Esophagus squamous epithelium (tissue), 5 donors: Measurements from ENCODE around the gene PBX4. TPM values are rescaled to one million over a fixed set of nuclear protein-coding genes. Genes with fewer than 3 reads are reported as not detected.

Source experiments
- DNase-seq: peaks from one replicate; lab custom pipeline; 2025; lab: John Stamatoyannopoulos, UW
- H3K27ac ChIP-seq, 4 donors: fragments of 200-600 bp; sonication (generic); one replicate each; pipeline ENCODE4 v1.5.1; 2016 to 2019; ENCODE audit warnings: mild to moderate bottlenecking in 1 of 4
- H3K27me3 ChIP-seq, 4 donors: fragments of 200-600 bp; sonication (generic); 1 replicate in 3 of 4; 2 replicates in 1 of 4; pipeline versions ENCODE4 v1.5.1 to v1.6.0; 2017 to 2021; ENCODE audit warnings: antibody characterized with exemption in 1 of 4
- H3K36me3 ChIP-seq, 3 donors: fragments of 200-600 bp; sonication (generic); one replicate each; pipeline ENCODE4 v1.5.1; 2016 to 2019
- H3K4me1 ChIP-seq, 3 donors: fragments of 200-600 bp; sonication (generic); one replicate each; pipeline ENCODE4 v1.5.1; 2017 to 2019
- H3K4me3 ChIP-seq, 4 donors: fragments of 200-600 bp; sonication (generic); 1 replicate in 3 of 4; 2 replicates in 1 of 4; pipeline ENCODE4 v1.5.1; 2016 to 2019; ENCODE audit warnings: mild to moderate bottlenecking in 2 of 4, moderate library complexity in 1 of 4
- H3K9me3 ChIP-seq, 3 donors: fragments of 200-600 bp; sonication (generic); one replicate each; pipeline ENCODE4 v1.5.1; 2016 to 2019
- POLR2A ChIP-seq, 4 donors: fragments of 450-650 bp; IDR thresholded peaks; one replicate each; pipeline ENCODE4 v1.6.1; 2017; ENCODE audit warnings: antibody characterized with exemption in 4 of 4, mild to moderate bottlenecking in 4 of 4, moderate library complexity in 3 of 4
- WGBS, 2 donors: methylation state at CpG; one replicate each; pipeline ENCODE4 v1.1.5; 2018; 5-methylcytosine and 5-hydroxymethylcytosine counted together
- intact Hi-C: fragments of 100-400 bp; cut with DNase I; formaldehyde crosslinking; loops from one replicate; pipeline ENCODE4 v1.15.0; 2022
- total RNA-seq, 4 donors: library from RNA; depleted of rRNA; stranded (reverse); fragments of >200 nt; gene quantifications; one replicate each; pipeline ENCODE4 v1.1.0, GENCODE V29; 2016
- TF ChIP-seq, protein P1 (sequence below), 6 experiments: fragments of 450-650 bp in 4 of 6; fragments of 200-600 bp in 2 of 6; sonication (generic) in 2 of 6; IDR thresholded peaks; one replicate each; pipeline ENCODE4 v1.5.1; 2016 to 2019; ENCODE audit warnings: antibody characterized with exemption in 6 of 6, mild to moderate bottlenecking in 4 of 6, moderate library complexity in 4 of 6
- donor health status: DM: yes; HTN: yes; CAD: no.

The PBX4 gene
- total RNA-seq, 4 donors from 2014 or later: 0.61 to 1.9 (median 1.7) TPM

DNA sequence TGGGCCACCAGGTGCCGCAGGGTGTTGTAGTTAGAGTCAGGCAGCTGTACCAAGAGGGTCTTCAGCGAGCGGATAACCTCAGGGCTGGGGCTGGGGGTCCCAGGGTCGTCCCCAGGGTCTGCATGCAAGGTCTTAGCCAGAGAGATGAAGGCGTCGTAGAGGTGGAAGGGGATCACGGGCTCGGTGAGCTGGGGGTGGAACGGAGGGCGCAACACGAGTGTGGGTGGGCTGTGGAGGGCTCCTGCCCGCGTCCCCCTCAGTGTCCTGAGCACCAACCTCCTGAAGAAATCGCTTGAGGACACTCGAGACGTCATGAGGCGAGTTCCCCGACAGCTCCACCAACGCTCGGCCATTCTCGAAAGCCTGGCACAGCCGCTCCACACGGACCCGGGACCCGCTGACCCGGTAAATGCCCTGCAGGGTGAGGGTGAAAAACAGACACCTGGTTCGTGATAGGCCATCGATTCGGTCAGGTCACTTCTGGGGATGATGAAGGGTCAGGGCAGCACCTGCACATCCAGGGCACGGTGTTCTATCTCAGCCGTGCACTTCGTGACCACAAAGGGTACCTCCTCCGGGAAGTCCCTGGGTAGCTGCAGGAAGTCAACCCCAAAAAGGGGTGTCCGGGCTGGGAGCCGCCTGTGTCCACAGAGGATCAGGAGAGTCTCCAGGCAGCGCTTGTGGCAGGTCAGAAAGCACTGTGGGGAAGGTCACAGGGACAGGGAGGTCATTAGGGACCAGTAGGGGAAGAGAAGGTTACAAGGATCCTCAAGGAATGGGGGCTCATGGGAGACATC is 16.2 kb upstream of the PBX4 start:
- no peak overlapping the region for H3K4me3 ChIP-seq
- no peaks in the 10 kb centered on the region for H3K9me3 ChIP-seq
- no peaks in the 10 kb centered on the region for H3K27me3 ChIP-seq
- 88 to 91% methylated on average over 14 to 18 of the region's 36 CpGs for WGBS, 2 donors
- DNase-seq: no peak
- no peaks in the 10 kb centered on the region for H3K4me1 ChIP-seq
- peaks cover 6 to 80% (median 21%) of the 10 kb centered on the region in 3 donors for H3K36me3 ChIP-seq
- no peak overlapping the region for H3K27ac ChIP-seq
- TF ChIP-seq POLR2A (IDR thresholded peaks at IDR 0.05): no peak
- TF ChIP-seq, protein P1, sequence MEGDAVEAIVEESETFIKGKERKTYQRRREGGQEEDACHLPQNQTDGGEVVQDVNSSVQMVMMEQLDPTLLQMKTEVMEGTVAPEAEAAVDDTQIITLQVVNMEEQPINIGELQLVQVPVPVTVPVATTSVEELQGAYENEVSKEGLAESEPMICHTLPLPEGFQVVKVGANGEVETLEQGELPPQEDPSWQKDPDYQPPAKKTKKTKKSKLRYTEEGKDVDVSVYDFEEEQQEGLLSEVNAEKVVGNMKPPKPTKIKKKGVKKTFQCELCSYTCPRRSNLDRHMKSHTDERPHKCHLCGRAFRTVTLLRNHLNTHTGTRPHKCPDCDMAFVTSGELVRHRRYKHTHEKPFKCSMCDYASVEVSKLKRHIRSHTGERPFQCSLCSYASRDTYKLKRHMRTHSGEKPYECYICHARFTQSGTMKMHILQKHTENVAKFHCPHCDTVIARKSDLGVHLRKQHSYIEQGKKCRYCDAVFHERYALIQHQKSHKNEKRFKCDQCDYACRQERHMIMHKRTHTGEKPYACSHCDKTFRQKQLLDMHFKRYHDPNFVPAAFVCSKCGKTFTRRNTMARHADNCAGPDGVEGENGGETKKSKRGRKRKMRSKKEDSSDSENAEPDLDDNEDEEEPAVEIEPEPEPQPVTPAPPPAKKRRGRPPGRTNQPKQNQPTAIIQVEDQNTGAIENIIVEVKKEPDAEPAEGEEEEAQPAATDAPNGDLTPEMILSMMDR (IDR thresholded peaks at IDR 0.05): no peak
- intact Hi-C loops: no loop called here

DNA sequence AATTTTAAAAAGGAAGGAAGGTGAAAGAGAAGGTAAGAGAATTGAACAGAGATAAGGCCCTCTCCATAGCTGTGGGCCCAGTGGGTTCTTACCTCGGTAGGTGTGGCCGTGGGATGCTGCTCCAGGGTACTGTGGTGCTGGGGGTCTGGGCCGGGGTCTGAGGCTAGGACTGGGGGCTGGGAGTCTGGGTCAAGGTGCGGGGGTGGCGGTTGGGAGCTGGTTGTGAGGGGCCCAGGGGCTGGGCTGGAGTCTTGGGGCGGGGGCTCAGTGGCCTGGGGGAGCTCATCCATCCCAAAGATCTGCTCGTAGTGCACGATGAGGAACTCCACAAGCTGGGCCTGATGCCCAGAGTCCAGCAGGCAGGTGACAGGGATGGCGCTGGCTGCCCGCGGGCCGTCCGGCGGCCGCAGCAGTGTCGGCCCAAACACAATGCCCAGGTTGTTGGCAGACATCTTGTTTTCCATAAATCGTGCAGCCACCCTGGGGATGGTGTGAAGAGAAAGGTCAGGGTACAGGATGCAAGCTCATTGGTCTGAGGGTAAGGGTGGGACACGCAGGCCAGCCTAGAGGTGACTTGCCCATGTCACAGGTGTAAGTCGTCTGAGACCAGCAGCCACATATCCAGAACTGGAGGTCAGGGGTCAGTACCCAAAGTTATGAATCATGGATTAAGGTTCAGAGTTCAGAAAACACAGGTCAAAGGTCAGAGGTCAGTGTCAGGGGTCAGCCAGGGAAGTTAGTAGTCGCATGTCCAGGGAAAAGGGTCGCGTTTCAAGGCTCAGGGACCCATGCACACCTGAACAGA is 15.4 kb upstream of the PBX4 start:
- Histone ChIP-seq H3K9me3 (no peaks in the 10 kb centered on the region), H3K27ac (no peak overlapping the region), H3K27me3 (no peaks in the 10 kb centered on the region), H3K4me3 (no peak overlapping the region), H3K36me3 (peaks cover 6 to 73% (median 21%) of the 10 kb centered on the region in 3 donors), H3K4me1 (peaks cover 0 to 1% (median 0%) of the 10 kb centered on the region in 3 donors)
- intact Hi-C loops: no loop called here
- TF ChIP-seq, protein P1 (IDR thresholded peaks at IDR 0.05): no peak
- TF ChIP-seq POLR2A (IDR thresholded peaks at IDR 0.05): no peak
- DNase-seq: no peak
- 90 to 97% methylated on average over 6 to 16 of the region's 22 CpGs for WGBS, 2 donors

DNA sequence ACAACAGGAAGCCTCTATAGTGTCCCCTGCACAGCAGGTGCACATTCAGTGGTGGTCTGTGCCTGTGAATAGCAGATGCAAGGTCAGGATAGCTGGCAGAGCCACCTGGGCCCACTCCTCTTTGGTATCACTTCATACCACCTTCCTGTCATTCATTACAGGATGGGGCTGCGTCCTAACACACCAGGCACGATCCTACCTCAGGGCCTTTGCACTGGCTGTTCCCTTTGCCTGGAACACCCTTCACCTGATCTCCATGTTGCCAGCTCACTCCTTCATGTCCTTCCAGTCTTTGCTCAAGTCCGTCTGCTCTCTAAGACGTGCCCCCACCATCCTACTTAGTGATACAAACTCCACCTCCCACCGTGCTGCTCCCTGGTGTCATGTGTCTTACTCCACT is 14.2 kb upstream of the PBX4 start:
- peaks cover 6 to 65% (median 21%) of the 10 kb centered on the region in 3 donors for H3K36me3 ChIP-seq
- 78 to 91% methylated on average over 5 of the region's 5 CpGs for WGBS, 2 donors
- H3K9me3 ChIP-seq: no peaks in the 10 kb centered on the region
- intact Hi-C loops: no loop called here
- H3K4me1 ChIP-seq: peaks cover 6 to 14% (median 10%) of the 10 kb centered on the region in 3 donors
- TF ChIP-seq POLR2A (IDR thresholded peaks at IDR 0.05): no peak
- no peak overlapping the region for H3K4me3 ChIP-seq
- no peak for DNase-seq
- no peak overlapping the region for H3K27ac ChIP-seq
- H3K27me3 ChIP-seq: peaks cover 0 to 8% (median 0%) of the 10 kb centered on the region in 4 donors

DNA sequence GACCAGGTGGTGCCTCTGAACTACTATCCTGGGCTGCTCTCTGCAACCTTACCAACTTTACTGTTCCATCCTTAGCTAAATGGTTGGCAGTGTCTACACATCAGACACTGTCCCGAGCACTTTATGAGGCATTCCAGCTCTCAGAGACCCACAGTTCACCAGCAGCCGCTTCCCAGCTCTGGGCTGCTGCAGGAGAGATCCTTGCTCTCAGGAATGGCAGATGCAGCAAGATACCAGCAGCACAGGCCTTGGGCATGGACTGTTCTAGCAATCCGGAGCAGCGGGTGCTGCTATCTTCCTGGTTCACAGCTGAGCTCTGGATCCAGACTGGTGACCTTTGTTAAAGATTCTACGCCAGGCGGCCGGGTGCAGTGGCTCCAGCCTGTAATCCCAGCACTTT is 12.9 kb upstream of the PBX4 start:
- TF ChIP-seq, protein P1 (IDR thresholded peaks at IDR 0.05): no peak
- no peak for TF ChIP-seq POLR2A (IDR thresholded peaks at IDR 0.05)
- WGBS, 2 donors: 93 to 100% methylated on average over 3 to 5 of the region's 7 CpGs

DNA sequence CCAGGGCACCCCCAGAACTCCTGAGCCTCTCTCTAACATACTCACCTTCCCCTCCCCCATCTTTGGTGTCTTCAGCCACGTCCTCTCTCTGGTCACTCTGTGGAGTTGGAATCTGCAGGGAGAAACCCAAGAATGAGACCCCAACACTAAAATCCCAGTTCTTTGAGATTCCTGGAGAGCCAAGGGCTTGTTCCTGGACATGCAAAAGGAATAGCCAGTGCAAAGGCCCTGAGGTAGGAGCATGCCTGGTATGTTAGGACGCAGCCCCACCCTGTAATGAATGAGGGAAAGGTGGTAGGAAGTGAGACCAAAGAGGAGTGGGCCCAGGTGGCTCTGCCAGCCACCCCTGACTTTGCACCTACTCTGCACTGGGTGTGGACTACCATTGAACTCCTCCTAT is 11.9 kb upstream of the PBX4 start:
- no peak overlapping the region for H3K4me3 ChIP-seq
- 78 to 100% methylated on average over 1 of the region's 2 CpGs for WGBS, 2 donors
- H3K27me3 ChIP-seq: peaks cover 0 to 9% (median 0%) of the 10 kb centered on the region in 4 donors
- H3K4me1 ChIP-seq: peaks cover 10 to 28% (median 11%) of the 10 kb centered on the region in 3 donors
- no peaks in the 10 kb centered on the region for H3K9me3 ChIP-seq
- DNase-seq: no peak
- no peak for TF ChIP-seq POLR2A (IDR thresholded peaks at IDR 0.05)
- TF ChIP-seq, protein P1 (IDR thresholded peaks at IDR 0.05): no peak
- H3K27ac ChIP-seq: no peak overlapping the region
- intact Hi-C loops: no loop called here
- H3K36me3 ChIP-seq: peaks cover 6 to 43% (median 10%) of the 10 kb centered on the region in 3 donors

More for the DNA sequence above, 12.9 kb upstream of the PBX4 start:
- intact Hi-C loops: no loop called here
- Histone ChIP-seq H3K27ac (no peak overlapping the region), H3K36me3 (peaks cover 6 to 52% (median 10%) of the 10 kb centered on the region in 3 donors), H3K27me3 (peaks cover 0 to 9% (median 0%) of the 10 kb centered on the region in 4 donors), H3K4me3 (no peak overlapping the region), H3K4me1 (peaks cover 10 to 27% (median 11%) of the 10 kb centered on the region in 3 donors), H3K9me3 (no peaks in the 10 kb centered on the region)
- no peak for DNase-seq
